ENCODE measurements around the gene SDR42E2. TPM values are rescaled to one million over a fixed set of nuclear protein-coding genes. Genes with fewer than 3 reads are reported as not detected.

Gene SDR42E2
- total RNA-seq, 4 donors from 2014 or later = not detected

DNA sequence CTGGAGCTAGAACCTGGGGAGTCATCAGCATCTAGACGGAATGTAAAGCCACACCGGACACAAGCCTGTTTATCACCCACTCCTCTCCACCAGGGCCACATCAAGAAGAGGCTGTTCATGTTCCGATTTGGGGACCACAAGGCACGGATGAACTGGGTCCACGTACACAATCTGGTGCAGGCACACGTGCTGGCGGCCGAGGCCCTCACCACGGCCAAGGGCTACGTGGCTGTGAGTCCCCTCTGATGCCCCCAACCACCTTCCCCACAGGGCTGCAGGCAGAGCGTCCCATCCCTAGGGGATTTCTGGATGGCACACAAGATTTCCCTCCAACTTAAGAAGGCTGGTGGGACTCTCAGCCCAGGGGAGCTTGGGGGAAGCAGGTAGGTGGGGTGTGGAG, 19.1 kb downstream of the SDR42E2 start:
- intact Hi-C loops (cut with DNase I; ENCODE audit: low total_unique reads) = no loop called here

DNA sequence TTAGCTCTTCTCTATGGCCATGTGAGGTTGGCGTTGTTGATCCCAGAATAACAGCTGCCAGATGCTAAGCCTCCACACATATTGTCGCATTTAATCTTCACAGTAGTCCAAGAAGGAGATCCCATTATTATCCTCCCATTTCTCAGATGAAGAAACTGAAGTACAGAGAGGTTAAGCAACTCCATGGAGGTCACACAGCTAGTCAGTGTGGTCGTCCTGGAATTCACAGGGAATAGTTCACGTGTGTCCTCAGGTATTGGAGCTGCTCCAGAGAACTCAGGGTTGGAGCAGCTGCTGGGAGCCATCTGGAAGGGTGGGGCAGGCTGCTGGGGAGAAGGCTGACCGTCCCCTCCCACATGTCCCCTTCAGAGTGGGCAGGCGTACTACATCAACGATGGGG, 19.5 kb downstream of the SDR42E2 start:
- Histone ChIP-seq H3K4me3 (no peak overlapping the region), H3K9me3 (no peaks in the 10 kb centered on the region), H3K36me3 (no peaks in the 10 kb centered on the region), H3K27me3 (no peaks in the 10 kb centered on the region), H3K4me1 (no peaks in the 10 kb centered on the region), H3K27ac (no peak overlapping the region)
- no peak for DNase-seq
- TF ChIP-seq POLR2A (IDR thresholded peaks at IDR 0.05) = no peak
- intact Hi-C loops (cut with DNase I; ENCODE audit: low total_unique reads) = no loop called here

More for the DNA sequence above, 19.1 kb downstream of the SDR42E2 start:
- Histone ChIP-seq H3K4me3 (no peak overlapping the region), H3K27me3 (no peaks in the 10 kb centered on the region), H3K27ac (no peak overlapping the region), H3K4me1 (no peaks in the 10 kb centered on the region), H3K36me3 (no peaks in the 10 kb centered on the region), H3K9me3 (no peaks in the 10 kb centered on the region)
- DNase-seq = no peak
- no peak for TF ChIP-seq POLR2A (IDR thresholded peaks at IDR 0.05)
- TF ChIP-seq, protein P1, sequence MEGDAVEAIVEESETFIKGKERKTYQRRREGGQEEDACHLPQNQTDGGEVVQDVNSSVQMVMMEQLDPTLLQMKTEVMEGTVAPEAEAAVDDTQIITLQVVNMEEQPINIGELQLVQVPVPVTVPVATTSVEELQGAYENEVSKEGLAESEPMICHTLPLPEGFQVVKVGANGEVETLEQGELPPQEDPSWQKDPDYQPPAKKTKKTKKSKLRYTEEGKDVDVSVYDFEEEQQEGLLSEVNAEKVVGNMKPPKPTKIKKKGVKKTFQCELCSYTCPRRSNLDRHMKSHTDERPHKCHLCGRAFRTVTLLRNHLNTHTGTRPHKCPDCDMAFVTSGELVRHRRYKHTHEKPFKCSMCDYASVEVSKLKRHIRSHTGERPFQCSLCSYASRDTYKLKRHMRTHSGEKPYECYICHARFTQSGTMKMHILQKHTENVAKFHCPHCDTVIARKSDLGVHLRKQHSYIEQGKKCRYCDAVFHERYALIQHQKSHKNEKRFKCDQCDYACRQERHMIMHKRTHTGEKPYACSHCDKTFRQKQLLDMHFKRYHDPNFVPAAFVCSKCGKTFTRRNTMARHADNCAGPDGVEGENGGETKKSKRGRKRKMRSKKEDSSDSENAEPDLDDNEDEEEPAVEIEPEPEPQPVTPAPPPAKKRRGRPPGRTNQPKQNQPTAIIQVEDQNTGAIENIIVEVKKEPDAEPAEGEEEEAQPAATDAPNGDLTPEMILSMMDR (IDR thresholded peaks at IDR 0.05) = no peak

DNA sequence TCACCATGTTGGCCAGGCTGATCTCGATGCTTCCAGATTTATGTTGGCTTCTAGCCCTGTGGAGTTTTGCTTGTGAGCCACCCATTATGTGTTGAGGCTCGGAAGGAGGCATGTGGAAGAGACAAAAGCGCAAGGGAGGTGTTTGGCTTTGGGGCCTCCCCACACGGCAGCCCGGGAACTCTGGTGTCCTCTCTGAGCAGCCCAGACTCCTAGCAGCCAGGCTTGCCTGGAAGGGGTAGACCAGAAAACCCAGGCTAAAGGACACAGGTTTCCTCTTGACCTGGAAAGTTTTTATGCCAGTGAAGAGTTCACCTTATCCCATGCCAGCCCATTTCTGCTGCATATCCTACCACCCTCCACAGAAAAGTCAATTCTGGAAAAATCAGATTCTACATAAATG, 21.0 kb downstream of the SDR42E2 start:
- Histone ChIP-seq H3K27me3 (no peaks in the 10 kb centered on the region), H3K27ac (no peak overlapping the region), H3K4me1 (peaks cover 0 to 1% of the 10 kb centered on the region in 2 donors), H3K9me3 (no peaks in the 10 kb centered on the region), H3K36me3 (no peaks in the 10 kb centered on the region), H3K4me3 (no peak overlapping the region)
- TF ChIP-seq, protein P1 (IDR thresholded peaks at IDR 0.05) = no peak
- no peak for DNase-seq
- intact Hi-C loops (cut with DNase I; ENCODE audit: low total_unique reads) = no loop called here

DNA sequence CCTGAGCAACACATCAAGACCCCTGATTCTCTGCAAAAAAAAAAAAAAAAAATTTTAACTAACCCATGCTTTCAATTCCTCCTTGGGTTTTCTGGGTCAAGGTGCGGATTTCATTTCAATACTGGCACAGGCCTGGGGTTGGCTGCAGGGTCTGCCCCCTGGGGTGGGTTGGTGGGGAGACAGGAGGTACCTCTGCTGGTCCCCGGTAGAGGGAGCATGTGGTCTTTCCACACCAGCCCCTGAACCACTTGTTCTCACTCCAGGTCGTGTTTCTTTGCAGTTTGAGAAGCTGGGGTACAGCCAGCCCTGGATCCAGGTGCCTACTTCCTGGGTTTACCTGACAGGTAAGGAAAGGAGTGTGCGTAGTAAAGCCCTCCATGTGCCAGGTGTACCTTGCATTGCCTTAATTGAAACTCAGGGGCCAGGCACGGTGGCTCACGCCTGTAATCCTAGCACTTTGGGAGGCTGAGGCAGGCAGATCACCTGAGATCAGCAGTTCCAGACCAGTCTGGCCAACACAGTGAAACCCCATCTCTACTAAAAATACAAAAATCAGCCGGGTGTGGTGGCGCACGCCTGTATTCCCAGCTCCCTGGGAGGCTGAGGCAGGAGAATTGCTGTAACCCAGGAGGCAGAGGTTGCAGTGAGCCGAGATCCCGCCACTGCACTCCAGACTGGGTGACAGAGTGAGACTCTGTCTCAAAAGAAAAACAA, 21.8 kb downstream of the SDR42E2 start:
- peaks cover 0 to 3% of the 10 kb centered on the region in 2 donors for H3K4me1 ChIP-seq
- DNase-seq = no peak
- H3K27me3 ChIP-seq = no peaks in the 10 kb centered on the region
- H3K4me3 ChIP-seq = no peak overlapping the region
- H3K9me3 ChIP-seq = no peaks in the 10 kb centered on the region
- no peak overlapping the region for H3K27ac ChIP-seq
- no peak for TF ChIP-seq POLR2A (IDR thresholded peaks at IDR 0.05)
- TF ChIP-seq, protein P1 (IDR thresholded peaks at IDR 0.05) = no peak
- no peaks in the 10 kb centered on the region for H3K36me3 ChIP-seq
- intact Hi-C loops (cut with DNase I; ENCODE audit: low total_unique reads) = no loop called here

DNA sequence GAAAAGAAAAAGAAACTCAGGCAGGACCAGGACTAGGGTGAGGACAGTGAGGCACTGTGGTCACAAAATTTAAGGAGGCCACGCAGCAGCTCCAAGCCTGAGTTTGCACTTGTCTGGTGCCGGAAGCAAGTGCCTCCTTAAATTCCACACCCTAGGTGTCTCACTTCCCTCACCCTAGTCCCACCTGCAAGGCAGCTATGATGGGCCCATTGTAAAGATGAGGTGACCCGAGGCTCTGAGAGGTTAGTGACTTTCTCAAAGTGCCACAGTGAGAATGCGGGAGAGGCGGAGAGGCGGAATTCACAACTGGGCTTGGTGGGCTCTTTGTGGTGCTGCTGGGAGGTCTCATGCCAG, 22.3 kb downstream of the SDR42E2 start:
- intact Hi-C loops (cut with DNase I; ENCODE audit: low total_unique reads) = no loop called here
- no peaks in the 10 kb centered on the region for H3K36me3 ChIP-seq
- no peak for DNase-seq
- TF ChIP-seq, protein P1 (IDR thresholded peaks at IDR 0.05) = no peak
- no peak for TF ChIP-seq POLR2A (IDR thresholded peaks at IDR 0.05)
- peaks cover 0 to 3% of the 10 kb centered on the region in 2 donors for H3K4me1 ChIP-seq
- H3K27ac ChIP-seq = no peak overlapping the region
- H3K27me3 ChIP-seq = no peaks in the 10 kb centered on the region
- no peaks in the 10 kb centered on the region for H3K9me3 ChIP-seq
- no peak overlapping the region for H3K4me3 ChIP-seq
